Amniotic epithelial cell (primary cell): ENCODE measurements around the gene FOXP4.

Experiments used
- DNase-seq: peaks from one replicate; pipeline ENCODE4 v3.0.0-alpha.2; 2010; ENCODE audit warnings: low read depth

FOXP4 gene

GRCh38 chr6:41547799-41548097, 1.6 kb downstream of the FOXP4 start:
- no peak for DNase-seq

GRCh38 chr6:41548098-41548840, 2.1 kb downstream of the FOXP4 start:
- no peak for DNase-seq

- no peak for DNase-seq
Measured at GRCh38 chr6:41548841-41549642, 2.9 kb downstream of the FOXP4 start.

GRCh38 chr6:41549673-41550072, 3.5 kb downstream of the FOXP4 start:
- no peak for DNase-seq

GRCh38 chr6:41551086-41551700, 5.0 kb downstream of the FOXP4 start:
- no peak for DNase-seq

GRCh38 chr6:41551857-41552256, 5.7 kb downstream of the FOXP4 start:
- no peak for DNase-seq

- no peak for DNase-seq
Measured at GRCh38 chr6:41552723-41553122, 6.5 kb downstream of the FOXP4 start.

- DNase-seq: no peak
Measured at GRCh38 chr6:41553405-41553999, 7.3 kb downstream of the FOXP4 start.

GRCh38 chr6:41555326-41556300, 9.4 kb downstream of the FOXP4 start:
- no peak for DNase-seq

GRCh38 chr6:41557335-41557734, 11.2 kb downstream of the FOXP4 start:
- DNase-seq: no peak

GRCh38 chr6:41558033-41558807, 12.0 kb downstream of the FOXP4 start:
- peak; percentile 21 for DNase-seq

GRCh38 chr6:41559655-41560427, 13.7 kb downstream of the FOXP4 start:
- no peak for DNase-seq

- DNase-seq: peak; percentile 77
Measured at GRCh38 chr6:41560431-41561192, 14.4 kb downstream of the FOXP4 start.

GRCh38 chr6:41561416-41561815, 15.2 kb downstream of the FOXP4 start:
- DNase-seq: no peak

- DNase-seq: no peak
Measured at GRCh38 chr6:41561931-41562911, 16.0 kb downstream of the FOXP4 start.

GRCh38 chr6:41563060-41563776, 17.0 kb downstream of the FOXP4 start:
- no peak for DNase-seq

- no peak for DNase-seq
Measured at GRCh38 chr6:41564448-41565142, 18.4 kb downstream of the FOXP4 start.
